Suppressor macrophage treated with lipopolysaccharide for 4 hours (primary cell): Measurements from ENCODE around the gene NALCN.

Experiments used
- DNase-seq: peaks from one replicate; pipeline ENCODE4 v3.0.0-alpha.2; 2020

Gene NALCN

GRCh38 chr13:101109005-101109404, 307.3 kb downstream of the NALCN start:
- no peak for DNase-seq

GRCh38 chr13:101098873-101099272, 317.4 kb downstream of the NALCN start:
- no peak for DNase-seq

DNA sequence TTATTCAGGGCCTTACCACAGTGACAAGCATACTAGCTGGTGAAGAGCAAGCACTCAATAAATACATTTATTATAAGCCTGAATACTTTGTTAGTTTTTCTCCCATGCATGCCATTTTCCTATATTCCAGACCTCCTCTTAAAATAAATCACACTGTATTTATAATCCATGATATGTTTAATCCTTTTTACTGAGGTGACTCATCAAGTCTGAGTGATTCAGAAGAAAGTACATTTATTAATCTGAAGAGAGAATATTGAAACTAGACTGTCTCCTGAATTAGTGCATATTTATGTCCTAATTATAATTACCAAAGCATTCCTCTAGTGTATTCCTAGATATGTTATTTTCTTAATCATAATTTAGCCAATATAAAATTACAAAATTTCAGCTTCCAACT, 323.3 kb downstream of the NALCN start:
- no peak for DNase-seq

DNA sequence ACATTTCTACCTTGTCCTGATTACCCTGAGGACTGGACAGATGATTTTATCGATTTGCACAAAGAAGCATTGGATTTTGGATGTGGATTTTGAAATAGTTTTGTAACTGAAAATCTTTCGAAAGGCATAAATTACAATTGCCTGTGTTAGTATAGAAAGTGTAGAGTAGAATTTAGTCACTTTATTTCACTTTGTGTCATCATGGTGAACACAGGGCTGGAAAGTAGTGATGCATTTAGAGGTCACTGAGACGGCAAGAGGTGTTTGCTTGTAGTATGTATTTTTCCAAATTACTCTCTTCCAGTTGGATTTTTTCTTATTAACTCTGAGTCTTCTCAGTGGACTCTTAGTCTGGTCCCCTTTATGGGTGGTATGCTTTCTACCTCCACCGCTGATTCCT, 326.0 kb downstream of the NALCN start:
- DNase-seq, result no peak

- DNase-seq, result no peak
Observed at GRCh38 chr13:101085551-101085950, 330.8 kb downstream of the NALCN start.

- no peak for DNase-seq
Observed at GRCh38 chr13:101082441-101082840, 333.9 kb downstream of the NALCN start.

DNA sequence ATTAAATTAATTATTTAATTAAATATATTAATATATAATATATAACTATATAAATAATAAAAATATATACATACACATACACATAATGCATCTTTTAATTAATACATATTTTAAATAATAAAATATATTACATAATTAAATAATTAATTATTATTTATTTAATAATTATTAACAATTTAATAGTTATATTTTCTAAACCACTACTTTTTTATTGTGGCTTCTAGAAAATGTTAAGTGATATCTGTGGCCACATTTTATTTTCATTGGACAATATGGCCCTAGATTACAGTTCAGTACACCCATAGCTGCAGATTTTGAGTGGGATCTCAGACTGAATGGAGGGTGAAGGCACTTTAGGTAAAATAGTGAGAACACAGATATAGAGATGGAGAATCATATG, 335.7 kb downstream of the NALCN start:
- DNase-seq, result no peak

DNA sequence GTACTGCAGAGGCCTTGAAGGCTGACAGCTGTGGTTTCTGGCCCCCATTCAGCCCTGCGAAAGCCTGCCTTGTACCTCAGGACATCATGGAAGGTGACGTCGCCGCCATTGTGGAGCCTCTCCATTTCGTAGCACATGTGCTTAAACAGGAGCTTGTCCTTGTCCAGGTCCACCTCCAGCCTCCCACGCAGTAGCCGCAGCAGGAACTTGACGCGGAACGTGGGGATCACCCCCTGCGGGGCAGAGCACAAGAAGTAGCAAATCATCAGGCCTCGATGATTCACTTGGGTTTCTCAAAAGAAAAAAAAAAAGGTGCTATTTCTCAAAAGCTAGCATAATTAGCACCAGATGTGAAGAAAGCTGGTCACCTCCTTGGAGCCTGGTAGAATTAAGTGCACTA, 351.0 kb downstream of the NALCN start:
- DNase-seq, result no peak

GRCh38 chr13:101059793-101060192, 356.5 kb downstream of the NALCN start:
- no peak for DNase-seq

- no peak for DNase-seq
Observed at GRCh38 chr13:101058841-101059240, 357.5 kb downstream of the NALCN start.

DNA sequence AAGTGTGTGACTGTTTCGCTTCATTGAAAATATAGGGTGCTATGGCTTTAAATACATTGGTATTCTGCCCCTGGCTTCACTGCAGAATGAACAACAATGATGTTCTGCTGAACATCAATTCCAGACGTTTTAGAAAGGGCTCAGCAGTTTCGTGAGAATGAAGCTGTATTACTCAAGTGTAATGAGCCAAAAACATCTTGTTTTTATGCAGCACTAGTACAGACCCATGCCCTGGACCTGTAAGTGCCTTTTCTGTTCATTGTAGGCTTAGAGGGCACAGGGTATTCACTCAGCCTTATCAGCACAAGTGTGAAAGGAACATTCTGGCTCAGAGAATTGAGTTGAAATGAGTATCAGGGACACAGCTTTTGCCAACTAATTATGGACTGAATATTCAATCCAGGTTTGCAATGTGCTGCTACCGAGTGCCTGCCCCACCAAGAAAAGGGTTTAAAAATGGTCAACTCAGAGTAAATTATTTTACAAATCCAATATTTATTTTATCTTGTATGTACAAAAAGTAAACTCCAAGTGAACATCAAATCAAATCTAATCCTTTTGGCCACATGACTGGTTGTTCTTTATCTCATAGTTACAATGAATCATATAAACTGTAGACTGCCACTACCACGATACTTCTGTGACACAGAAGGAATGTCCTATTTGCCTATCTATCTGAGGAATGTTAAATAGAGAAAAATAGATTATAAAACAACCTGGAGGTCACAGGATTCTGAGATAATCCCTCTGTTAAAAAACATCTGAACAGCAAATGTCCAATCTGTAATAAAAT, 362.8 kb downstream of the NALCN start:
- DNase-seq, result no peak

DNA sequence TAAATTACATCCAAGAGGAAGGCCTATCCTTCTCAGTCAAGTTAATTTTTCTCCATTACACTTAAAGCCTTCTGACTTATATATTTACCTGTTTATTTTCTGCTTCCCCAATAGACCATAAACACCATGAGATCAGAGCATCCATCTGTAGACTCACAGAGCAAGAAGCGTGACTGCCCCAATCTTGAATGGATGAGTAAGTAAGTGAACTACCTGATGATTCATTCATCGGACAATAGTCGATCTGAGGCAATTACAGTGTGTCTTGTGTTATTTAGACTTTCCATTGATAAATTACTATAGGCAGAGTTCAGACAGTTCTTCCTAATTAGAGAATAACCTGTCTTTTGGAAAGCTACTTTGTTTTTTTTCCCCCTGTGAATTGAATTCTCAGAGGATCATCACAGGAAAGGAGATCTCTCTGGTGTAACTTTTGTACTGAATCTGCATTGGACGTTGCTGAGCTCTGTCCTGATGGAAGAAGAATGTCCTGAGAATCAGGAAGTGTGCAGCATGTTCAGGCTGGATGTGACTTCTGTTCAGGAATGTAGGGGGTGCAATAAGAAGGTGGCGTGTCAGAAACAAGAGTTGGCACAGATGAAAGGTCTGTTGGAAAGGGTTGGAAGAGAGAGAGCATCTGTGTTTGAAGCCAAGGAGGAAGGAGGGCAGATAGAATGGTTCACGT, 367.0 kb downstream of the NALCN start:
- no peak for DNase-seq

- no peak for DNase-seq
Observed at GRCh38 chr13:101036546-101036945, 379.8 kb downstream of the NALCN start.

DNA sequence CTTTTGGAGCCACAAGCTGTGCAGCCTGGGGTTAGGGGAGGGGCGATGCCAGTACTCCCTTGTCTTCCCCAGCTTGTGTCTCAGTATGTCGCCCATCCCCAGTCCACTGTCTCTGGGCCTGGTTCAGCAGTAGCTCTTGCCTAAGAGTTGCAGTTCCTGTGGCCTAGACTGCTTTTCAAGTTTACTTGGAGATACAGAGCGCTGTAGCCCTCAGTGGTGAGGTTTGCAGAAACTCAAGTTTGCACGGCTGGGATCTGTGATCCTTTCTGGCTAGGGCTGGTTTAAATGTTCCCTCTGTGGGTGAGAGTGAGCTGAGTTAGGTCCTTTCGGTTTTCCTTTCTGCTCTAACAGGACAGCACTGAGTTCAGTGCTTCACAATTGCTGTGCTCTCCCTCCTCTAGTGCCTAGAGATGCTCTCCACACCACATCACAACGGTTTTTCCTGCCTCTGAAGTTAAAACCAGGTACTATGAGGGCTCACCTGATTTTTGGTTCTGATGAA, 381.1 kb downstream of the NALCN start:
- no peak for DNase-seq

GRCh38 chr13:101026736-101027398, 389.4 kb downstream of the NALCN start:
- DNase-seq, result no peak

GRCh38 chr13:101026328-101026727, 390.0 kb downstream of the NALCN start:
- no peak for DNase-seq

DNA sequence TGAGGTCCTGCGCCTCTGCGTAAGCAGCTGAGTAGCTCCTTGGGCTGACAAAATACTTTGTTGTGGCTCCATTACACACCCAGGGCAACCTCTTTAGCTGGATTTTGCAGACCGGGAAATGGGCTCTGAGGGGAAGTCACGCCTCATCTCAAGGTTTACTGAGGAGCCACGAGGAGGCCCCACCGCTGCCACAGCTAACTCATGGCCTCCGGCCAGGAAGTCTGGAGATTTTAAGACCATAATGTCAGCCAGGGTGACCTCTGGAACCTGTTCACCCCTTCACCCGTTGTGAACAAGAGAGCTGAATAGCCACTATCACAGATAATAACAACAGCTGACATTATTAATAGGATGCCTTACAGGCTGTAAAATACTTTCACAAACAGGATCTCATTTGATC, 390.4 kb downstream of the NALCN start:
- DNase-seq, result no peak

GRCh38 chr13:101025519-101025918, 390.8 kb downstream of the NALCN start:
- no peak for DNase-seq

DNA sequence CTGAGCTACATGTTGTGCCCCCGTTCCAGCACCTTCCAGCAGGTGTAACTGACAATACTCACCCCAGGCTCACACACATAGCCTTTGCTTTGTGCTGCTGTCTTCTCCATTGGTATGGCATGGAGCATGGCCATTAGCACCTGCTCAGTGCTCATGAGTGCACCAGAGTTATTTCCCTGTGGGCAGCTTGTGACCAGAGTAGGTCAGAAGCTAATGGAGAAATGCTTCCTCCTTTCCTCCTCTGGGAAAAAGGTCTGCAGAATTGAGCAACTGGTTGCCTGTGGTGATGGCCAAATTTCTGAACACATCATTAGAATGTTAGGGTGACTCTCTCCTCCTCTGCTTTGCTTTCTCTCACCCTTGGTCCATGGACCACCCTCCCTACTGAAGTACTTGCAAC, 397.2 kb downstream of the NALCN start:
- no peak for DNase-seq

- no peak for DNase-seq
Observed at GRCh38 chr13:101018720-101019119, 397.6 kb downstream of the NALCN start.

DNA sequence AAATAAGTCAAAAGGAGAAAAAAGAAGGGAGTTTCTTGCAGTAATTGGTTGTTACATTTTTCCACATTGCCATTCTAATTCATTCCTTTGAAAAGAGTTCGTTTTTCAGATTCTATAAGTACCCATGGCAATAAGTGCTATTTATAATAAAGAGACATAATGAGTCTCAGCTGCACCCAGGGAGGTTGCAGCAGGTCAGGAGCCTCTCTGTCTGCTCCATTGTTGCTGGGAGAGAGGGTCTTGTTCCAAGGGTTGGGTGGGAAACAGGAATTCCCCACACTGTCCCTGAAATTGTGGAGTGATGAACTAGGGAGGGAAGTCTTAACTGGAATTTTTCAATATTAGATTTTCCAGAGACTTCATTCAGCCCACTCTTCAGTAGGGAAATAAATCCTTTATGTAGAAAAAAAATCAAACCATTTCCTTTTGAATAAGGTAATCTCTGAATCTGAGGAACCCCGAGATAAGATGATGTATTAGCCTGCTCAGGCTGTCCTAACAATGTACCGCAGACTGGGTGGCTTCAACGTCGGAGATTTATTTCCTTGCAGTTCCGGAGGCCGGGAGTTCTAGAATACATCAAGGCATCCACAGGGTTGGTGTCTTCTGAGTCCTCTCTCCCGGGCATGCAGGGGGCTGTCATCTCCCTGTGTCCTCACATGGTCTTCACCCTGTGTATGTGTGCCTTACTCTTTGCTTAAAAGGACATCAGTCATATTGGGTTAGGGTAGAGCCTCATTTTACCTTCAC, 399.0 kb downstream of the NALCN start:
- no peak for DNase-seq

DNA sequence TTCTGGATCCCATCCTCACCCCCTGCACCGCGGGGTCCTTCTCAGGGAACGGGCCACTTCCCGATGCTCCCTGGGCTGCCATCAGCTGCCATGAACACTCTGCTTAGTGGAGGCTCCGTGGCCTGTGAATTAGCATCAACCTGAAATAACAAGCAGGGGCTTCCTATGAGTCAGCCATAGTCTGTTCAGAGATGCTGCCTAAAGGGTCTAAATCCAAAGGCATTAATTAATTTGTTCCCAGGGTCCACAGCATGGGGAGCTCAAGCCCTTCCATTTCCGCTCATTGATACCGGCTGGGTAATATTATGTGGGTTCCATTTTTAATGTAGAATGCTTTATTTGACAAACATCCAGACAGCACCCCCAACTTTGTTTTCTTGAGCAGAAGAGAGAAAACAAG, 399.8 kb downstream of the NALCN start:
- no peak for DNase-seq

DNA sequence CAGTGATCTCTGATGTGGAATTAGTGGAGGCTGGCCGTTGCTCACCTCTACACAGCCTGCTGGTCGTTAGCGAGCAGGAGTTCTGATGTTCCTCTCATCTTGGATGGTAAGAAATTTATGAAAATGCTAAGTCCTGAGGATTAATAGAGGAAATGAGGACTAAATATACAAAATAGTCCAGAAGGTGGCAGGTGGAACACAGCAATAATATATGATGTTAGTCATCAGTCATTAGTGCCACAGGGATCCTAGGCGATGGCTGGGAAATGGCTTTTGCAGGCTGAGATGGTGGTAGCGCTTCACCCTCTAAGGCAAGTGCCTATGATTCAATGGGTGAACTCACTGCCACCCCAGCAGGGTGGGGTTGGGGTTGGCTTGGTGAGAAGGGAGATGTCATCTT, 403.1 kb downstream of the NALCN start:
- no peak for DNase-seq
